Immature natural killer cell (primary cell): ENCODE data around the gene LRPAP1. TPM values are rescaled to one million over a fixed set of nuclear protein-coding genes. Genes with fewer than 3 reads are reported as not detected.
"Not testable (repeated sequence)": the region's sequence is repeated elsewhere in the genome, so short reads cannot be mapped to it uniquely, and the experiment has no call there.

Experiments used
- DNase-seq, 3 donors: peaks; one replicate each; pipeline ENCODE4 v3.0.0; 2022; ENCODE audit warnings: mixed read lengths in 1 of 3
- H3K27ac Mint-ChIP-seq, 6 donors: one replicate each; pipeline ENCODE4 v1.8.0; 2020; ENCODE audit warnings: mixed read lengths in 6 of 6, mild to moderate bottlenecking in 5 of 6, inconsistent platforms in 4 of 6, moderate library complexity in 3 of 6
- H3K27me3 Mint-ChIP-seq, 3 donors: one replicate each; pipeline ENCODE4 v1.8.0; 2020 to 2021; ENCODE audit warnings: low read depth in 3 of 3, mild to moderate bottlenecking in 3 of 3, mixed read lengths in 3 of 3, moderate library complexity in 3 of 3, inconsistent platforms in 1 of 3
- H3K36me3 Mint-ChIP-seq, 3 donors: one replicate each; pipeline ENCODE4 v1.8.0; 2020; ENCODE audit warnings: mixed read lengths in 3 of 3, inconsistent platforms in 2 of 3, mild to moderate bottlenecking in 2 of 3
- H3K4me1 Mint-ChIP-seq, 2 donors: one replicate each; pipeline ENCODE4 v1.8.0; 2020; ENCODE audit warnings: inconsistent platforms in 2 of 2, mild to moderate bottlenecking in 2 of 2, mixed read lengths in 2 of 2, moderate library complexity in 1 of 2
- H3K4me3 Mint-ChIP-seq, 5 donors: one replicate each; pipeline ENCODE4 v1.8.0; 2020; ENCODE audit warnings: mild to moderate bottlenecking in 5 of 5, mixed read lengths in 5 of 5, inconsistent platforms in 3 of 5, moderate library complexity in 3 of 5
- H3K9me3 Mint-ChIP-seq, 6 donors: one replicate each; pipeline ENCODE4 v1.8.0; 2020; ENCODE audit warnings: mild to moderate bottlenecking in 6 of 6, mixed read lengths in 6 of 6, inconsistent platforms in 4 of 6, moderate library complexity in 3 of 6
- polyA plus RNA-seq, 3 donors: library from polyadenylated mRNA; unstranded; fragments of 300-500 nt; fragmentation: Illumina TruSeq; gene quantifications; one replicate each; pipeline ENCODE4 v1.2.3, GENCODE V29; 2021

Gene LRPAP1
- polyA plus RNA-seq, 3 donors from 2014 or later: 98.7 to 185 (median 148) TPM

GRCh38 chr4:3555459-3556070, 23.3 kb upstream of the LRPAP1 start:
- not testable (repeated sequence) for H3K36me3 Mint-ChIP-seq, H3K27me3 Mint-ChIP-seq, H3K27ac Mint-ChIP-seq, H3K4me3 Mint-ChIP-seq, H3K4me1 Mint-ChIP-seq, DNase-seq, H3K9me3 Mint-ChIP-seq

- not testable (repeated sequence) for H3K27ac Mint-ChIP-seq, H3K9me3 Mint-ChIP-seq, DNase-seq, H3K4me3 Mint-ChIP-seq, H3K4me1 Mint-ChIP-seq, H3K36me3 Mint-ChIP-seq, H3K27me3 Mint-ChIP-seq
Measured at GRCh38 chr4:3551366-3551765, 19.1 kb upstream of the LRPAP1 start.

GRCh38 chr4:3550792-3551325, 18.6 kb upstream of the LRPAP1 start:
- not testable (repeated sequence) for H3K27ac Mint-ChIP-seq, H3K4me3 Mint-ChIP-seq, H3K9me3 Mint-ChIP-seq

GRCh38 chr4:3550041-3550440, 17.8 kb upstream of the LRPAP1 start:
- H3K27ac Mint-ChIP-seq, H3K4me3 Mint-ChIP-seq, H3K4me1 Mint-ChIP-seq, DNase-seq, H3K9me3 Mint-ChIP-seq, H3K36me3 Mint-ChIP-seq, H3K27me3 Mint-ChIP-seq: not testable (repeated sequence)

More at GRCh38 chr4:3550792-3551325, 18.6 kb upstream of the LRPAP1 start:
- not testable (repeated sequence) for H3K36me3 Mint-ChIP-seq, H3K27me3 Mint-ChIP-seq, DNase-seq, H3K4me1 Mint-ChIP-seq

- H3K4me1 Mint-ChIP-seq, H3K27me3 Mint-ChIP-seq, H3K36me3 Mint-ChIP-seq, H3K9me3 Mint-ChIP-seq, H3K27ac Mint-ChIP-seq, H3K4me3 Mint-ChIP-seq, DNase-seq: not testable (repeated sequence)
Measured at GRCh38 chr4:3549694-3550001, 17.4 kb upstream of the LRPAP1 start.

- not testable (repeated sequence) for H3K27ac Mint-ChIP-seq, H3K27me3 Mint-ChIP-seq, H3K4me3 Mint-ChIP-seq, H3K36me3 Mint-ChIP-seq, DNase-seq, H3K4me1 Mint-ChIP-seq, H3K9me3 Mint-ChIP-seq
Measured at GRCh38 chr4:3548991-3549693, 16.9 kb upstream of the LRPAP1 start.

- H3K27ac Mint-ChIP-seq, DNase-seq, H3K27me3 Mint-ChIP-seq, H3K4me1 Mint-ChIP-seq, H3K4me3 Mint-ChIP-seq, H3K36me3 Mint-ChIP-seq, H3K9me3 Mint-ChIP-seq: not testable (repeated sequence)
Measured at GRCh38 chr4:3546721-3547120, 14.5 kb upstream of the LRPAP1 start.

GRCh38 chr4:3545351-3545750, 13.1 kb upstream of the LRPAP1 start:
- DNase-seq: not testable (repeated sequence)

GRCh38 chr4:3544259-3545025, 12.2 kb upstream of the LRPAP1 start:
- not testable (repeated sequence) for H3K4me3 Mint-ChIP-seq, H3K27me3 Mint-ChIP-seq, H3K9me3 Mint-ChIP-seq, H3K36me3 Mint-ChIP-seq, DNase-seq, H3K4me1 Mint-ChIP-seq, H3K27ac Mint-ChIP-seq

More at GRCh38 chr4:3545351-3545750, 13.1 kb upstream of the LRPAP1 start:
- not testable (repeated sequence) for H3K4me3 Mint-ChIP-seq, H3K9me3 Mint-ChIP-seq, H3K36me3 Mint-ChIP-seq, H3K27me3 Mint-ChIP-seq, H3K4me1 Mint-ChIP-seq, H3K27ac Mint-ChIP-seq

GRCh38 chr4:3543415-3543814, 11.2 kb upstream of the LRPAP1 start:
- not testable (repeated sequence) for H3K27ac Mint-ChIP-seq, H3K4me3 Mint-ChIP-seq, H3K4me1 Mint-ChIP-seq, H3K9me3 Mint-ChIP-seq, DNase-seq, H3K27me3 Mint-ChIP-seq, H3K36me3 Mint-ChIP-seq

GRCh38 chr4:3538906-3539305, 6.7 kb upstream of the LRPAP1 start:
- DNase-seq, H3K9me3 Mint-ChIP-seq, H3K36me3 Mint-ChIP-seq, H3K27ac Mint-ChIP-seq, H3K4me1 Mint-ChIP-seq, H3K4me3 Mint-ChIP-seq, H3K27me3 Mint-ChIP-seq: not testable (repeated sequence)

- peaks cover 16 to 20% of the 10 kb centered on the region in 2 donors for H3K4me1 Mint-ChIP-seq
- H3K4me3 Mint-ChIP-seq, DNase-seq: not testable (repeated sequence)
Measured at GRCh38 chr4:3535812-3536211, 3.6 kb upstream of the LRPAP1 start.

GRCh38 chr4:3533423-3533820, 1.2 kb upstream of the LRPAP1 start:
- Mint-ChIP-seq H3K4me3 (peak overlapping the region; percentile 57 to 100 (median 65)), H3K4me1 (peaks cover 26 to 36% of the 10 kb centered on the region in 2 donors), H3K9me3 (peaks cover 0 to 5% (median 2%) of the 10 kb centered on the region in 6 donors), H3K36me3 (peaks cover 0 to 5% (median under 1%) of the 10 kb centered on the region in 3 donors), H3K27ac (peak overlapping the region in 2 of 6 donors; percentile 53 to 67), H3K27me3 (peaks cover 0 to 6% (median 5%) of the 10 kb centered on the region in 3 donors)
- no peak for DNase-seq

More at GRCh38 chr4:3535812-3536211, 3.6 kb upstream of the LRPAP1 start:
- not testable (repeated sequence) for H3K27me3 Mint-ChIP-seq, H3K27ac Mint-ChIP-seq, H3K9me3 Mint-ChIP-seq, H3K36me3 Mint-ChIP-seq

- no peak for DNase-seq
- Mint-ChIP-seq H3K4me3 (peak overlapping the region; percentile 97 to 100 (median 99)), H3K4me1 (peaks cover 30 to 40% of the 10 kb centered on the region in 2 donors), H3K27ac (peak overlapping the region in 2 of 6 donors; percentile 53 to 67), H3K9me3 (peaks cover 0 to 5% (median 2%) of the 10 kb centered on the region in 6 donors), H3K27me3 (peaks cover 0 to 6% (median 5%) of the 10 kb centered on the region in 3 donors), H3K36me3 (peaks cover 0 to 5% (median 4%) of the 10 kb centered on the region in 3 donors)
Measured at GRCh38 chr4:3532751-3533422, 665 bp upstream of the LRPAP1 start.
